A549 (cell line): ENCODE measurements around the gene TBC1D2B. TPM values are rescaled to one million over a fixed set of nuclear protein-coding genes. Genes with fewer than 3 reads are reported as not detected.
"Not testable (repeated sequence)": the region's sequence is repeated elsewhere in the genome, so short reads cannot be mapped to it uniquely, and the experiment has no call there.

Experiments
- ATAC-seq, 2 experiments: fragments of 200-7000 bp in 1 of 2; fragments of >200 bp in 1 of 2; cut with Nextera tagmentation in 1 of 2; cut with Tn5 transposase in 1 of 2; 3 replicates each; pipeline versions ENCODE4 v1.8.0 to v1.9.1; 2018 to 2020; ENCODE audit warnings: mild to moderate bottlenecking in 1 of 2, moderate library complexity in 1 of 2
- CTCF ChIA-PET: fragments of 300-600 bp; sonication (Branson Sonifier 250); formaldehyde crosslinking; extraction: SDS; loops from one replicate; lab custom pipeline; 2021; ENCODE audit warnings: antibody characterized with exemption, inconsistent platforms; lab: Yijun Ruan, JAX
- POLR2A ChIA-PET: fragments of 350-600 bp; formaldehyde crosslinking; extraction: SDS; loops from one replicate; lab custom pipeline; 2021; ENCODE audit warnings: antibody characterized with exemption, inconsistent platforms; lab: Yijun Ruan, JAX
- DNase-seq, 2 experiments: peaks; one replicate each; pipeline versions ENCODE4 v3.0.0 to v3.0.0-alpha.2; 2011 to 2016; ENCODE audit warnings: low read depth in 1 of 2, low spot score in 1 of 2
- FAIRE-seq: peaks from 2 replicates; lab custom pipeline; 2011; peaks lifted over from hg19 to GRCh38; lab: Jason Lieb, UNC
- H3K27ac ChIP-seq, 2 experiments: fragments of >200 bp; sonication (Bioruptor Twin); formaldehyde crosslinking; 3 replicates each; pipeline ENCODE4 v1.5.1; 2016 to 2017
- H3K4me1 ChIP-seq: fragments of >200 bp; sonication (Bioruptor Twin); formaldehyde crosslinking; 3 replicates; pipeline ENCODE4 v1.6.1; 2016
- H3K4me2 ChIP-seq: fragments of >200 bp; sonication (Bioruptor Twin); formaldehyde crosslinking; 3 replicates; pipeline ENCODE4 v1.6.1; 2016
- H3K4me3 ChIP-seq: fragments of >200 bp; sonication (Bioruptor Twin); formaldehyde crosslinking; 3 replicates; pipeline ENCODE4 v1.5.1; 2016
- H3K9me3 ChIP-seq: fragments of >200 bp; sonication (Bioruptor Twin); formaldehyde crosslinking; 3 replicates; pipeline ENCODE4 v1.6.1; 2016
- BHLHE40 ChIP-seq: IDR thresholded peaks from 2 replicates; pipeline ENCODE4 v1.6.1; 2012; ENCODE audit warnings: low read depth, low read length, inconsistent platforms
- CBX2 ChIP-seq: fragments of 200-600 bp; sonication (generic); IDR thresholded peaks from 2 replicates; pipeline ENCODE4 v1.6.1; 2016; ENCODE audit warnings: low read depth, mild to moderate bottlenecking, borderline replicate concordance
- CHD2 ChIP-seq: fragments of 150-350 bp; IDR thresholded peaks from 2 replicates; pipeline ENCODE4 v1.6.1; 2014; ENCODE audit warnings: low read length; ENCODE audit not compliant: partially characterized antibody
- EHMT2 ChIP-seq: fragments of 200-600 bp; sonication (generic); IDR thresholded peaks from 2 replicates; pipeline ENCODE4 v1.6.1; 2016; ENCODE audit warnings: antibody characterized with exemption, low read depth, mild to moderate bottlenecking, moderate library complexity
- EP300 ChIP-seq, 2 experiments: fragments of >200 bp; sonication (Bioruptor Twin); formaldehyde crosslinking; IDR thresholded peaks; 2 replicates in 1 of 2; 3 replicates in 1 of 2; pipeline ENCODE4 v1.6.1; 2016 to 2017
- ESRRA ChIP-seq: fragments of 150-350 bp; IDR thresholded peaks from 2 replicates; pipeline ENCODE4 v1.6.1; 2014; ENCODE audit warnings: mild to moderate bottlenecking, low read length, borderline replicate concordance
- JUN ChIP-seq, 2 experiments: fragments of >200 bp; sonication (Bioruptor Twin); formaldehyde crosslinking; IDR thresholded peaks; 2 replicates in 1 of 2; 3 replicates in 1 of 2; pipeline ENCODE4 v1.6.1; 2016 to 2017
- MYC ChIP-seq: IDR thresholded peaks from 2 replicates; pipeline ENCODE4 v1.6.1; 2012; ENCODE audit warnings: mild to moderate bottlenecking, inconsistent platforms, low read length, improper control_type of control experiment, borderline replicate concordance
- NFE2L2 ChIP-seq: fragments of 150-350 bp; conservative IDR thresholded peaks from 2 replicates; pipeline ENCODE4 v1.6.1; 2014; ENCODE audit warnings: low read length
- NPAS2 ChIP-seq: fragments of 250-450 bp; sonication (Bioruptor Pico); IDR thresholded peaks from 2 replicates; pipeline ENCODE4 v1.8.0; 2022; ENCODE audit warnings: mild to moderate bottlenecking, moderate library complexity, borderline replicate concordance
- POLR2AphosphoS2 ChIP-seq: conservative IDR thresholded peaks from 2 replicates; pipeline ENCODE4 v1.6.1; 2012; ENCODE audit warnings: low read length, improper control_type of control experiment, inconsistent platforms
- RAD21 ChIP-seq, 2 experiments: fragments of >200 bp in 1 of 2; sonication (Bioruptor Twin) in 1 of 2; formaldehyde crosslinking in 1 of 2; IDR thresholded peaks in 1 of 2; conservative IDR thresholded peaks in 1 of 2; 2 replicates in 1 of 2; 3 replicates in 1 of 2; pipeline ENCODE4 v1.6.1; 2012 to 2018; ENCODE audit warnings: inconsistent platforms in 1 of 2
- RCOR1 ChIP-seq: fragments of 150-350 bp; IDR thresholded peaks from 2 replicates; pipeline ENCODE4 v1.6.1; 2014; ENCODE audit warnings: antibody characterized with exemption, low read length, low read depth
- RNF2 ChIP-seq: fragments of 200-600 bp; sonication (generic); IDR thresholded peaks from 2 replicates; pipeline ENCODE4 v1.6.1; 2016; ENCODE audit warnings: low read depth, mild to moderate bottlenecking, antibody characterized with exemption, moderate library complexity, borderline replicate concordance
- SMC3 ChIP-seq: fragments of >200 bp; sonication (Bioruptor Twin); formaldehyde crosslinking; IDR thresholded peaks from 3 replicates; pipeline ENCODE4 v1.6.1; 2018; ENCODE audit warnings: inconsistent platforms
- SREBF2 ChIP-seq: fragments of 450-650 bp; IDR thresholded peaks from 2 replicates; pipeline ENCODE4 v1.6.1; 2014; ENCODE audit warnings: mild to moderate bottlenecking, moderate library complexity
- TFCP2L1 ChIP-seq: fragments of 250-450 bp; sonication (Bioruptor Pico); IDR thresholded peaks from 2 replicates; pipeline ENCODE4 v1.5.0; 2021; ENCODE audit warnings: mild to moderate bottlenecking
- TP53 ChIP-seq: fragments of 250-450 bp; sonication (Bioruptor Pico); IDR thresholded peaks from 2 replicates; pipeline ENCODE4 v1.5.0; 2021; ENCODE audit warnings: mild to moderate bottlenecking, moderate library complexity
- WGBS: methylation state at CpG from one replicate; pipeline ENCODE4 v1.1.6; 2017; ENCODE audit errors: missing lambda C conversion rate; 5-methylcytosine and 5-hydroxymethylcytosine counted together
- polyA plus RNA-seq, 4 experiments: library from polyadenylated mRNA; depleted of rRNA in 3 of 4; stranded (reverse); fragments of >200 nt; fragmentation: RNase III in 1 of 4; extraction: RNeasy Plus Mini Kit Qiagen cat#74134 plus additional on column Dnase treatment in 1 of 4; gene quantifications; 2 replicates in 3 of 4; 3 replicates in 1 of 4; pipeline ENCODE4 v1.2.3, GENCODE V29; 2011 to 2017
- TF ChIP-seq, protein P1 (sequence below): fragments of 450-650 bp; IDR thresholded peaks from 2 replicates; pipeline ENCODE4 v1.6.1; 2014; ENCODE audit warnings: antibody characterized with exemption
- TF ChIP-seq, protein P2 (sequence below): fragments of 250-450 bp; sonication (Bioruptor Pico); IDR thresholded peaks from 2 replicates; pipeline ENCODE4 v1.5.0; 2021; ENCODE audit warnings: mild to moderate bottlenecking, moderate library complexity, borderline replicate concordance
- TF ChIP-seq, protein P3 (sequence below): fragments of >200 bp; sonication (Bioruptor Twin); formaldehyde crosslinking; IDR thresholded peaks from 3 replicates; pipeline ENCODE4 v1.5.1; 2016
- TF ChIP-seq, protein P4 (sequence below): IDR thresholded peaks from 2 replicates; pipeline ENCODE4 v1.6.1; 2012

The TBC1D2B gene
- polyA plus RNA-seq, 2 of the 4 experiments (the other 2 are of a cell fraction) = 13.6 to 13.9 TPM

DNA sequence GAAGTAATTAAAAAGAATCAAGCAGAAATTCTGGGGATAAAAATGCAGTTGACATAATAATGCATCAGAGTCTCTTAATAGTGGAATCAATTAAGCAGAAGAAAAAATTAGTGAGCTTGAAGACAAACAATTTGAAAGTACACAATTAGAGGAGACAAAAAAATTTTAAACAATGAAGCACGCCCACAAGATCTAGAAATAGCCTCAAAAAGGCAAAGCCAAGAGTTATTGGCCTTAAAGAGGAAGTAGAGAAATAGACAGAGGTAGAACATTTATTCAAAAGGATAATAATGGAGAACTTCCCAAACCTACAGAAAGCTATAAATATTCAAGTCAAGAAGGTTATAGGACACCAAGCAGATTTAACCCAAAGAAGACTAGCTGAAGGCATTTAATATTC lies 113.3 kb downstream of the TBC1D2B start:
- Histone ChIP-seq H3K4me2 (no peak overlapping the region), H3K9me3 (peaks cover 8% of the 10 kb centered on the region; the same call in 2 of the 3 replicates), H3K4me3 (no peak overlapping the region), H3K27ac (no peak overlapping the region), H3K4me1 (no peaks in the 10 kb centered on the region)
- DNase-seq = no peak
- no peak for ATAC-seq
- FAIRE-seq = no peak
- 51% methylated on average over 1 of the region's 1 CpG for WGBS
- TF ChIP-seq CHD2 = no peak
- no peak for TF ChIP-seq NPAS2 (CRISPR knock-in tag)
- TF ChIP-seq TP53 (CRISPR knock-in tag) = no peak
- no peak for TF ChIP-seq JUN (IDR thresholded peaks at IDR 0.05)
- TF ChIP-seq MYC = no peak
- TF ChIP-seq, protein P1, sequence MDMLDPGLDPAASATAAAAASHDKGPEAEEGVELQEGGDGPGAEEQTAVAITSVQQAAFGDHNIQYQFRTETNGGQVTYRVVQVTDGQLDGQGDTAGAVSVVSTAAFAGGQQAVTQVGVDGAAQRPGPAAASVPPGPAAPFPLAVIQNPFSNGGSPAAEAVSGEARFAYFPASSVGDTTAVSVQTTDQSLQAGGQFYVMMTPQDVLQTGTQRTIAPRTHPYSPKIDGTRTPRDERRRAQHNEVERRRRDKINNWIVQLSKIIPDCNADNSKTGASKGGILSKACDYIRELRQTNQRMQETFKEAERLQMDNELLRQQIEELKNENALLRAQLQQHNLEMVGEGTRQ = no peak
- TF ChIP-seq CBX2 = no peak
- no peak for TF ChIP-seq RCOR1
- TF ChIP-seq ESRRA = no peak
- POLR2A ChIA-PET = no interaction called here
- CTCF ChIA-PET = interaction anchor here (0.8 to 6.9 kb wide), 8 partner anchors 9 to 277 kb away, joined by 3 to 246 read pairs (median 4); no protein-coding TSS in a partner anchor

DNA sequence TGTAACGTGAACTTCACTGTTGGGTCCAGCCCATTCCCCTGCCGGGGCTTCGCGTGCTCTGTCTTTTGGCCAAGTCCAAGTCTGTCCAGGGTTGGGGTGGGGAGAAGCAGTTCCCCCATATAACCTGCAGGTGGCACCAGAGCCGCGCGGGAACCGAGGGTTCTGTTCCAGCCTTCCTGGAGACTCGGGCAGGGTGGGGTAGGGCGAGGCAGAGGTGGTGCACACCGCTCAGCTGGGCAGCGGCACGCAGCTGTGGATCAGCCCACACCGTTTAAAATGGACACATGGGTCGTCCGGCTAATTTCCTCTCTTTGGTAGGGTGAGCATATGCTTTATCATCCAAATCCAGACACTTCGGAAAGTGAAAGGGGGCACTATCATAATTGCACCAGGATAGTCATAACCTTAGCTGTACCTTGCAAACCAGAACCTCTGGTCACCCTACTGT lies 118.1 kb downstream of the TBC1D2B start:
- no peaks in the 10 kb centered on the region for H3K9me3 ChIP-seq
- H3K4me1 ChIP-seq = no peaks in the 10 kb centered on the region
- POLR2A ChIA-PET = no interaction called here
- no peak for FAIRE-seq
- no peak for TF ChIP-seq EHMT2
- TF ChIP-seq POLR2AphosphoS2 = no peak
- no peak for TF ChIP-seq EP300 (IDR thresholded peaks at IDR 0.05)
- no peak for TF ChIP-seq NFE2L2
- TF ChIP-seq, protein P2, sequence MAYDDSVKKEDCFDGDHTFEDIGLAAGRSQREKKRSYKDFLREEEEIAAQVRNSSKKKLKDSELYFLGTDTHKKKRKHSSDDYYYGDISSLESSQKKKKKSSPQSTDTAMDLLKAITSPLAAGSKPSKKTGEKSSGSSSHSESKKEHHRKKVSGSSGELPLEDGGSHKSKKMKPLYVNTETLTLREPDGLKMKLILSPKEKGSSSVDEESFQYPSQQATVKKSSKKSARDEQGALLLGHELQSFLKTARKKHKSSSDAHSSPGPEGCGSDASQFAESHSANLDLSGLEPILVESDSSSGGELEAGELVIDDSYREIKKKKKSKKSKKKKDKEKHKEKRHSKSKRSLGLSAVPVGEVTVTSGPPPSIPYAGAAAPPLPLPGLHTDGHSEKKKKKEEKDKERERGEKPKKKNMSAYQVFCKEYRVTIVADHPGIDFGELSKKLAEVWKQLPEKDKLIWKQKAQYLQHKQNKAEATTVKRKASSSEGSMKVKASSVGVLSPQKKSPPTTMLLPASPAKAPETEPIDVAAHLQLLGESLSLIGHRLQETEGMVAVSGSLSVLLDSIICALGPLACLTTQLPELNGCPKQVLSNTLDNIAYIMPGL (CRISPR knock-in tag) = no peak
- no peak for TF ChIP-seq SREBF2
- TF ChIP-seq MYC = no peak
- peak; percentile 82 for TF ChIP-seq SMC3
- TF ChIP-seq, protein P3, sequence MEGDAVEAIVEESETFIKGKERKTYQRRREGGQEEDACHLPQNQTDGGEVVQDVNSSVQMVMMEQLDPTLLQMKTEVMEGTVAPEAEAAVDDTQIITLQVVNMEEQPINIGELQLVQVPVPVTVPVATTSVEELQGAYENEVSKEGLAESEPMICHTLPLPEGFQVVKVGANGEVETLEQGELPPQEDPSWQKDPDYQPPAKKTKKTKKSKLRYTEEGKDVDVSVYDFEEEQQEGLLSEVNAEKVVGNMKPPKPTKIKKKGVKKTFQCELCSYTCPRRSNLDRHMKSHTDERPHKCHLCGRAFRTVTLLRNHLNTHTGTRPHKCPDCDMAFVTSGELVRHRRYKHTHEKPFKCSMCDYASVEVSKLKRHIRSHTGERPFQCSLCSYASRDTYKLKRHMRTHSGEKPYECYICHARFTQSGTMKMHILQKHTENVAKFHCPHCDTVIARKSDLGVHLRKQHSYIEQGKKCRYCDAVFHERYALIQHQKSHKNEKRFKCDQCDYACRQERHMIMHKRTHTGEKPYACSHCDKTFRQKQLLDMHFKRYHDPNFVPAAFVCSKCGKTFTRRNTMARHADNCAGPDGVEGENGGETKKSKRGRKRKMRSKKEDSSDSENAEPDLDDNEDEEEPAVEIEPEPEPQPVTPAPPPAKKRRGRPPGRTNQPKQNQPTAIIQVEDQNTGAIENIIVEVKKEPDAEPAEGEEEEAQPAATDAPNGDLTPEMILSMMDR = peak; percentile 95
- TF ChIP-seq BHLHE40 = no peak
- no peak for TF ChIP-seq RNF2
- 0 out of 2 replicates have a peak, but pooled peaks have one; percentile 28 for TF ChIP-seq TFCP2L1 (CRISPR knock-in tag)
- TF ChIP-seq, protein P4, sequence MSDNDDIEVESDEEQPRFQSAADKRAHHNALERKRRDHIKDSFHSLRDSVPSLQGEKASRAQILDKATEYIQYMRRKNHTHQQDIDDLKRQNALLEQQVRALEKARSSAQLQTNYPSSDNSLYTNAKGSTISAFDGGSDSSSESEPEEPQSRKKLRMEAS = peak; percentile 37; the same call in 1 of the 2 replicates
- TF ChIP-seq RAD21 (conservative IDR thresholded peaks at IDR 0.05 in 1 of 2, IDR thresholded peaks at IDR 0.05 in 1 of 2) = peak; percentile 97 to 98
- H3K4me3 ChIP-seq = peak overlapping the region; percentile 20; the same call in 2 of the 3 replicates
- DNase-seq = peak; percentile 76 to 96
- CTCF ChIA-PET = interaction anchor here (0.7 to 7.1 kb wide), 69 partner anchors 8 to 879 kb away, joined by 3 to 206 read pairs (median 5); partner anchors contain the start of genes CIB2, DNAJA4 and SH2D7
- peak; percentile 95 to 100 for ATAC-seq
- peak overlapping the region; percentile 72 for H3K4me2 ChIP-seq
- H3K27ac ChIP-seq = peak overlapping the region in 1 of 2 experiments; percentile 67; a peak in 3 of 6 replicates
- 5% methylated on average over 17 of the region's 17 CpGs for WGBS

DNA sequence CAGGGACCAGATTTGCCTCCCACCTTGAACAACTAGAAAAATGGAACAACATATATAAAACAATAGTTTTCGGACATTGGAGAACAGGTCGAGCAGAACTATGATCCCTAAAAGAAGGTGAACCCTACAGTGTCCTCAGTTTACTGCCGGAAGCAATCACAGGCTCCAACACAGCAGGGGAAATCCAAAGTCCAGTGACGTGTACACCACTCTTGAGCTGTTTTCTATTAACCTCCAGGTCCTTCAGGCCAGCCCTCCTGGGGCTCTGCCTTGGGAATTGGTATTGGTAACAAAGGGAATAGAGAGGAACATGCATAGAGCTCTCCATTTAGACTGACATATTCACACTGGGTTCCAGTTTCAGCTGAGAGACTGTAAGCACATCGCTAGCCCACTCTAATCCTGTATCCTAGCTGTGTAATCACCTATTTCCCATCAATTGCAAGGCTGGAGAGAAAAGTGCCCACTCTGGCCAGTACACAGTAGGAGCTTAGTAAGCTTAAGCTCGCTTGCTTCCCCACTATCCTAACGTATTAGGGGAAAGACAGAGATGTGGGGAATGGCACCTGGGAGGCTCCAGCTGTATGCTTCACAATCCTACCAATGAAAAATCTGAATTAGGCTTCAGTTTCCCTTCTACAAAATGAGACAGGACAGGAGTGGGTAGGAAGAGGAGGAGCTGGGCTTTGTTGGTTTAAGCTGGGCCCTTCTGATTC lies 118.6 kb downstream of the TBC1D2B start:
- POLR2A ChIA-PET, DNase-seq, H3K4me3 ChIP-seq, FAIRE-seq, H3K27ac ChIP-seq, H3K4me1 ChIP-seq, H3K9me3 ChIP-seq: not testable (repeated sequence)
- peak; percentile 20 to 54; a peak in 3 of 6 replicates for ATAC-seq
- CTCF ChIA-PET = interaction anchor here (0.7 to 7.1 kb wide), 66 partner anchors 8 to 878 kb away, joined by 3 to 206 read pairs (median 6); partner anchors contain the start of genes CIB2, DNAJA4 and SH2D7
- 32% methylated on average over 7 of the region's 7 CpGs for WGBS
- H3K4me2 ChIP-seq = peak overlapping the region; percentile 72

DNA sequence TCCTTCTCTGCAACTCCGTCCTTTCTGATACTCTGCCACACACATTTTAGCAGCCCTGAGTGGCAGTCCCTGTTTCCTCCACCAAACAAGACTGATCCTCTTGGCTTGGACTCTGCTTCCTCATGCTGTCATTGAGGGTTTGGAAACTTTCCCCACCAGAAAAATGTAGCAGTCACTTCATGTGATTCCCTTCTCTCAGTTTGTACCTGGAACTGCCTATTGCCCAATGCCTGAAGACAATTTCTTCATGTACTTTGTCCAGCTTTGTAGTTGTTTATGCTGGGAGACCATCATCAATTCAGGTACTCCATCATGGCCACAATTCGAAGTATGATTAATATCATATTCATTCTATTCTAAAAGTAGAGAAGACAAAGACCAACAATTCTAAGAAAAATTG lies 119.5 kb downstream of the TBC1D2B start:
- ATAC-seq, FAIRE-seq, H3K4me1 ChIP-seq, DNase-seq, POLR2A ChIA-PET, H3K4me2 ChIP-seq, H3K4me3 ChIP-seq, H3K9me3 ChIP-seq, H3K27ac ChIP-seq: not testable (repeated sequence)
- CTCF ChIA-PET = interaction anchor here (1.4 to 7.1 kb wide), 10 partner anchors 9 to 779 kb away, joined by 3 to 206 read pairs (median 18); no protein-coding TSS in a partner anchor
- WGBS = 67% methylated on average over 2 of the region's 2 CpGs
